ENCODE measurements around the gene SSBP2. TPM values are rescaled to one million over a fixed set of nuclear protein-coding genes. Genes with fewer than 3 reads are reported as not detected.
"Not testable (repeated sequence)": the region's sequence is repeated elsewhere in the genome, so short reads cannot be mapped to it uniquely, and the experiment has no call there.

Gene SSBP2
- total RNA-seq, 3 donors from 2014 or later, result 65.5 to 110 (median 76.6) TPM

DNA sequence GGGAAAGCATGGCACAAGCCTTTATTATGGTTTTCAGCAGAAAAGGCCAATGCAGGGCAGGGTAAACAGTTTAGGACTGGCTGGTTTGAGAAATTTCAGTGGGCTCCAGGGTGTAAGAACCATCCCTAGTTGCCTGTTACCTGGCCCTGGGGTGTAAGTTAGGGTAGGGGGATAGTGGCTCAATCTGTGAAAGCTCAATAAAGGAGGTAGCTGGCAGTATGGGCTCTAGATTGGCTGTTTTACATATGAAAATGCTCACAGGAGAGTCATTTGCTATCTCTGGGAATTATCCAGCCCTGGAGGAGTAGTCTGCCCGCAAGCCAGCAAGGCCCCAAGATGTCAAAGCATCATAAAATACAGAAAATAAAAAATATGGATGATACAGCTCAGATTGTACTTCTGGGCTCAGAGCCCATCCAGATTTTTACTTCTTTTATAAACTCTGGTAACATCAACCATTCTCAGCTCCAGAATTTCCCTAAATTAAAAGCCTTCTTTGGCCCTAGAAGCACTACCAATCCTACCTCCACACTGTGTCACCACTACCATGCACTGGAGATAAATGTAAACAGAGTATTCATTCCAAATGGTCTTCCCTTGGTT, 31.1 kb downstream of the SSBP2 start:
- H3K36me3 ChIP-seq, result no peaks in the 10 kb centered on the region
- no peak for DNase-seq (ENCODE audit: low spot score in 2 of 2)
- H3K4me1 ChIP-seq, result peaks cover 0 to 4% of the 10 kb centered on the region in 2 donors
- intact Hi-C loops (cut with DNase I; ENCODE audit: low total_unique reads), result no loop called here
- no peak overlapping the region for H3K4me3 ChIP-seq
- no peaks in the 10 kb centered on the region for H3K27me3 ChIP-seq
- no peaks in the 10 kb centered on the region for H3K9me3 ChIP-seq
- H3K27ac ChIP-seq, result no peak overlapping the region
- TF ChIP-seq POLR2AphosphoS5 (IDR thresholded peaks at IDR 0.05), result no peak
- TF ChIP-seq, protein P1, sequence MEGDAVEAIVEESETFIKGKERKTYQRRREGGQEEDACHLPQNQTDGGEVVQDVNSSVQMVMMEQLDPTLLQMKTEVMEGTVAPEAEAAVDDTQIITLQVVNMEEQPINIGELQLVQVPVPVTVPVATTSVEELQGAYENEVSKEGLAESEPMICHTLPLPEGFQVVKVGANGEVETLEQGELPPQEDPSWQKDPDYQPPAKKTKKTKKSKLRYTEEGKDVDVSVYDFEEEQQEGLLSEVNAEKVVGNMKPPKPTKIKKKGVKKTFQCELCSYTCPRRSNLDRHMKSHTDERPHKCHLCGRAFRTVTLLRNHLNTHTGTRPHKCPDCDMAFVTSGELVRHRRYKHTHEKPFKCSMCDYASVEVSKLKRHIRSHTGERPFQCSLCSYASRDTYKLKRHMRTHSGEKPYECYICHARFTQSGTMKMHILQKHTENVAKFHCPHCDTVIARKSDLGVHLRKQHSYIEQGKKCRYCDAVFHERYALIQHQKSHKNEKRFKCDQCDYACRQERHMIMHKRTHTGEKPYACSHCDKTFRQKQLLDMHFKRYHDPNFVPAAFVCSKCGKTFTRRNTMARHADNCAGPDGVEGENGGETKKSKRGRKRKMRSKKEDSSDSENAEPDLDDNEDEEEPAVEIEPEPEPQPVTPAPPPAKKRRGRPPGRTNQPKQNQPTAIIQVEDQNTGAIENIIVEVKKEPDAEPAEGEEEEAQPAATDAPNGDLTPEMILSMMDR (IDR thresholded peaks at IDR 0.05), result no peak
- no peak for TF ChIP-seq POLR2A (IDR thresholded peaks at IDR 0.05)

DNA sequence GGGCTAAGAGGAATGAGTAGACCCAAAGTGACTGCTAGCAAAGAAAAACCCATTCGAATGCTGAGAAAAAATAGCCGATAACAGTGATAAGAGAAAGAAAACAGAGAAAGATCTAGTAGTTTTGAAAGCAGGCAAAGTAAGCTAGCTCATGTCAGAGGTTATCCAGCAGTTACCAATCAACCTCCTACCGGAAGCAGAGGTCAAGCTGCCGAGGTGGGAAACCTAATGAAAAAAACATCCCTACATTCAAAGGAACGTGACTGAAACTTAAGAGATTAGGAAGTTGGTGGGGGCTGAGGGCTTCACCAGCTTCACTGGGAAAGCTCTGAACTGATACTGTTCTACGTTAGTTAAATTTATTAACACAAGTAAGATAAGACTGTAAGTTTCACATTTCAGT, 32.6 kb downstream of the SSBP2 start:
- Histone ChIP-seq H3K36me3 (no peaks in the 10 kb centered on the region), H3K4me1 (peaks cover 0 to 4% of the 10 kb centered on the region in 2 donors), H3K27me3 (no peaks in the 10 kb centered on the region), H3K27ac (no peak overlapping the region), H3K4me3 (no peak overlapping the region), H3K9me3 (no peaks in the 10 kb centered on the region)
- no peak for DNase-seq (ENCODE audit: low spot score in 2 of 2)
- intact Hi-C loops (cut with DNase I; ENCODE audit: low total_unique reads), result no loop called here
- TF ChIP-seq, protein P1 (IDR thresholded peaks at IDR 0.05), result no peak
- TF ChIP-seq POLR2A (IDR thresholded peaks at IDR 0.05) (no peak), POLR2AphosphoS5 (IDR thresholded peaks at IDR 0.05) (no peak)

DNA sequence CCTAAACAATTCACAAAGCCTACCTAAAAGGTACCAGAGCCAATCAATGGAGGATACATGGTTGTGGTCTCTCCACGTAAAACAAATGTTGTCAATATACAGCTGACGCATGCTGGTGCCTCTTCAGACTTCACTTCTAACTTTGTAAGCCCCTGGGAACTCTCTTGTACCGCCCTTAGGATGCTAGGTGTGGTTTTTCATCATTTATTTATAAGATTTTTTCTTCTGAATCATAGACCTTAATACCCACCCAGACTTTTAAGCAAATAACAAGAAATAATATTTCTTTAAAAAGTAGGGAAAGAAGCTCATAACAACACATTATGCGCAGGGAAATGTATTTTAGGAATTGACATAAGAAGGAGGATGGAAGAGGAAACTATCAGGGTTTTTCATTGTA, 33.0 kb downstream of the SSBP2 start:
- H3K27ac ChIP-seq, result no peak overlapping the region
- intact Hi-C loops (cut with DNase I; ENCODE audit: low total_unique reads), result no loop called here
- H3K4me3 ChIP-seq, result no peak overlapping the region
- peaks cover 0 to 4% of the 10 kb centered on the region in 2 donors for H3K4me1 ChIP-seq
- no peak for DNase-seq (ENCODE audit: low spot score in 2 of 2)
- TF ChIP-seq POLR2A (IDR thresholded peaks at IDR 0.05) (no peak), POLR2AphosphoS5 (IDR thresholded peaks at IDR 0.05) (no peak)
- TF ChIP-seq, protein P1 (IDR thresholded peaks at IDR 0.05), result no peak
- H3K9me3 ChIP-seq, result no peaks in the 10 kb centered on the region
- H3K36me3 ChIP-seq, result no peaks in the 10 kb centered on the region
- no peaks in the 10 kb centered on the region for H3K27me3 ChIP-seq

DNA sequence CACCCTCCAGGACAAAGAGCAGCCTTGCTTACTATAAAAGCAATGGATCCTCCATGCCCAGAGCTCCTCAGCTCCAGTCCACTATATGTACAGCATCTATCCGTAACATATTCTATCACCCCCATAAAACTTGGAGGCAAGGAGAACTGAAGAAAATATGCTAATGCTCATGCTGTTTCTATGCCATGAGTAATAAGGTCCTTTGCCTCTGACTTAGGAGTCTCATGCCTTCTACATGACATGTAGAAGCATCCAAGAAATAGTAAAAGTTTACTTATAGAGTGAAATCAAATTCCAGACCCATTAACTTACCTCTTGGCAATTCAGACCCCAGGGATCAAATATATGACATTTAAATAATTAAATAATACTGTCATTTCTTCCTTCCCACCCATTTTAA, 33.7 kb downstream of the SSBP2 start:
- Histone ChIP-seq H3K36me3 (no peaks in the 10 kb centered on the region), H3K4me3 (no peak overlapping the region), H3K4me1 (peaks cover 0 to 3% of the 10 kb centered on the region in 2 donors), H3K27ac (no peak overlapping the region), H3K9me3 (no peaks in the 10 kb centered on the region), H3K27me3 (no peaks in the 10 kb centered on the region)
- intact Hi-C loops (cut with DNase I; ENCODE audit: low total_unique reads), result no loop called here
- DNase-seq (ENCODE audit: low spot score in 2 of 2), result no peak
- TF ChIP-seq POLR2A (IDR thresholded peaks at IDR 0.05) (no peak), POLR2AphosphoS5 (IDR thresholded peaks at IDR 0.05) (no peak)
- TF ChIP-seq, protein P1 (IDR thresholded peaks at IDR 0.05), result no peak

DNA sequence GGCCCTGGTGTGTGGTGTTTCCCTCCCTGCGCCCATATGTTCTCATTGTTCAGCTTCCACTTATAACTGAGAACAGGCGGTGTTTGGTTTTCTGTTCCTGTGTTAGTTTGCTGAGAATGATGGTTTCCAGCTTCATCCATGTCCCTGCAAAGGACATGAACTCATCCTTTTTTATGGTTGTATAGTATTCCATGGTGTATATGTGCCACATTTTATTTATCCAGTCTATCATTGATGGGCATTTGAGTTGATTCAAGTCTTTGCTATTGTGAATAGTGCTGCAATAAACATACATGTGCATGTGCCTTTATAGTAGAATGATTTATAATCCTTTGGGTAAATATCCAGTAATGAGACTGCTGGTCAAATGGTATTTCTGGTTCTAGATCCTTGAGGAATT, 36.8 kb downstream of the SSBP2 start:
- H3K36me3 ChIP-seq; intact Hi-C loops (cut with DNase I; ENCODE audit: low total_unique reads); H3K4me3 ChIP-seq; H3K27ac ChIP-seq; H3K9me3 ChIP-seq; H3K27me3 ChIP-seq; H3K4me1 ChIP-seq; DNase-seq (ENCODE audit: low spot score in 2 of 2): not testable (repeated sequence)

DNA sequence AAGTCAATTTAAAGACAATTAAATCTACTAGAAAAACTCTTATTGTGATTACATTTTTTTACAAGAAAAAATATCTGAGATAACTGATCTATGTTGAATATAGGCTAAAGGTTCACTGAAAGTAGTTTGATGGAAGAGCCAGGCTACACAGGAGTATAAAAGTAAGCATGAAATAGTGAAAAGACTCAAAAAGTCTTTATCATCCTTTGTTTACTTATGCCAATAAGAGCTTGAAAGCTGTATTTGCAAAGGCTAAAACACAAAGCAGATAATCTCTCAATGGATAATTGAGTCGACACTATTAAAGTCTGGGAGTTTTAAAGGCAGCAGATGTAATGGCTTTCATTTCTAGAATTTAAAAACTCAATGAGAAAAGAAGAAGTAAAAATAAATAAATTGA, 42.0 kb downstream of the SSBP2 start:
- TF ChIP-seq, protein P1 (IDR thresholded peaks at IDR 0.05), result no peak
- TF ChIP-seq POLR2A (IDR thresholded peaks at IDR 0.05), result no peak
- TF ChIP-seq POLR2AphosphoS5 (IDR thresholded peaks at IDR 0.05), result no peak
- H3K4me3 ChIP-seq, result no peak overlapping the region
- no peaks in the 10 kb centered on the region for H3K36me3 ChIP-seq
- no peaks in the 10 kb centered on the region for H3K9me3 ChIP-seq
- no peak overlapping the region for H3K27ac ChIP-seq
- intact Hi-C loops (cut with DNase I; ENCODE audit: low total_unique reads), result no loop called here
- H3K4me1 ChIP-seq, result no peaks in the 10 kb centered on the region
- H3K27me3 ChIP-seq, result no peaks in the 10 kb centered on the region
- DNase-seq (ENCODE audit: low spot score in 2 of 2), result no peak
